Measurements from ENCODE around the gene CECR2. TPM values are rescaled to one million over a fixed set of nuclear protein-coding genes. Genes with fewer than 3 reads are reported as not detected.
A peak's percentile ranks its signal among the peaks of the same experiment; 100 is the strongest.

CECR2 gene
- total RNA-seq, 1 experiment from 2014 or later = 154 TPM

DNA sequence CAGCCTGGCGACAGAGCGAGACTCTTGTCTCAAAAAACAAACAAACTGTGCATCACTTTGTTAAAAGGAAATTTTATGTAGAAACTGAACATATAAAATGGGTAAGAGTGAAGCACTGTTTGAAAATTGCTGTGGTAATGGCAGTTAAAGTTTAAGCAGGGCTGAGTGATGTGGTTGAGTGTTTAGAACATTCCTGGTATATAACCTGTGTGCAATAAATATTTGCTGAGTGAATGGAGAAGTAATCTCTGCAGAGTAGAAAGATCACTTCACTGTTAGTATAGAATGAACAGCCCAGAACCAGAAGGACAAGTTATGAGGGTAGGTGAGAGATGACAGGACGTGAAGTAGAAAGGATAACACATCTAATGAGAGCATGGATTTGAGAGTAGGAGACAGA, 27.3 kb downstream of the CECR2 start:
- H2BK12ac ChIP-seq (ENCODE audit: insufficient read length, low read depth, low read length) = no peak overlapping the region
- H4K8ac ChIP-seq (replicated peaks; ENCODE audit: insufficient read length, low read depth, low read length) = no peak overlapping the region
- Mint-ChIP-seq H3K36me3 (ENCODE audit: insufficient read depth in 1 of 3, low read depth in 3 of 3) (peaks cover 1 to 11% (median 9%) of the 10 kb centered on the region in 3 experiments; a peak in 6 of 7 replicates), H3K27ac (peak overlapping the region in 1 of 3 experiments; percentile 7; a peak in 1 of 7 replicates), H3K9me3 (no peaks in the 10 kb centered on the region), H3K27me3 (ENCODE audit: low read depth) (no peaks in the 10 kb centered on the region), H3K4me1 (peaks cover 31% of the 10 kb centered on the region in 2 experiments), H3K4me3 (no peak overlapping the region)
- no peaks in the 10 kb centered on the region for H3K9me3 ChIP-seq (ENCODE audit: control insufficient read depth, low read depth, low read length)
- H3K23ac ChIP-seq (ENCODE audit: insufficient read length, low read depth, low read length) = no peak overlapping the region
- peaks cover 6% of the 10 kb centered on the region; the same call in 1 of the 2 replicates for H3K4me1 ChIP-seq (ENCODE audit: insufficient read depth, low read length)
- H2AK5ac ChIP-seq (ENCODE audit: insufficient read length, low read length) = no peak overlapping the region
- no peak overlapping the region for H2BK120ac ChIP-seq (ENCODE audit: low read depth, low read length, poor library complexity, severe bottlenecking)
- no peak overlapping the region for H4K5ac ChIP-seq (ENCODE audit: insufficient read length, low read depth, low read length)
- H2AFZ ChIP-seq (ENCODE audit: low read length) = no peak overlapping the region
- H3K18ac ChIP-seq (ENCODE audit: insufficient read length, low read depth, low read length) = no peak overlapping the region
- H2BK5ac ChIP-seq (ENCODE audit: insufficient read length, low read length) = no peak overlapping the region
- TF ChIP-seq, protein P1, sequence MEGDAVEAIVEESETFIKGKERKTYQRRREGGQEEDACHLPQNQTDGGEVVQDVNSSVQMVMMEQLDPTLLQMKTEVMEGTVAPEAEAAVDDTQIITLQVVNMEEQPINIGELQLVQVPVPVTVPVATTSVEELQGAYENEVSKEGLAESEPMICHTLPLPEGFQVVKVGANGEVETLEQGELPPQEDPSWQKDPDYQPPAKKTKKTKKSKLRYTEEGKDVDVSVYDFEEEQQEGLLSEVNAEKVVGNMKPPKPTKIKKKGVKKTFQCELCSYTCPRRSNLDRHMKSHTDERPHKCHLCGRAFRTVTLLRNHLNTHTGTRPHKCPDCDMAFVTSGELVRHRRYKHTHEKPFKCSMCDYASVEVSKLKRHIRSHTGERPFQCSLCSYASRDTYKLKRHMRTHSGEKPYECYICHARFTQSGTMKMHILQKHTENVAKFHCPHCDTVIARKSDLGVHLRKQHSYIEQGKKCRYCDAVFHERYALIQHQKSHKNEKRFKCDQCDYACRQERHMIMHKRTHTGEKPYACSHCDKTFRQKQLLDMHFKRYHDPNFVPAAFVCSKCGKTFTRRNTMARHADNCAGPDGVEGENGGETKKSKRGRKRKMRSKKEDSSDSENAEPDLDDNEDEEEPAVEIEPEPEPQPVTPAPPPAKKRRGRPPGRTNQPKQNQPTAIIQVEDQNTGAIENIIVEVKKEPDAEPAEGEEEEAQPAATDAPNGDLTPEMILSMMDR (conservative IDR thresholded peaks at IDR 0.05) = no peak
- no peaks in the 10 kb centered on the region for H4K20me1 ChIP-seq (ENCODE audit: control insufficient read depth, insufficient read depth, insufficient read length)
- no peak overlapping the region for H3T11ph ChIP-seq (ENCODE audit: low read length)
- no peak overlapping the region for H4K91ac ChIP-seq (ENCODE audit: insufficient read length, low read depth, low read length)
- no CpG with 5 or more reads among the region's 3 CpGs for WGBS (ENCODE audit: extremely low coverage, insufficient read length, low lambda C conversion rate)
- no peak overlapping the region for H3K4me2 ChIP-seq (ENCODE audit: insufficient read depth, insufficient read length, low read length)
- no peak overlapping the region for H2BK20ac ChIP-seq (ENCODE audit: low read depth, low read length, poor library complexity, severe bottlenecking)
- H3K56ac ChIP-seq (ENCODE audit: insufficient read length, low read depth, low read length) = no peak overlapping the region
- H3K79me1 ChIP-seq (ENCODE audit: insufficient read depth, low read depth, low read length, poor library complexity, severe bottlenecking) = no peaks in the 10 kb centered on the region
- DNase-seq = no peak
- no peak overlapping the region for H3K27ac ChIP-seq (ENCODE audit: insufficient read length, low read depth, low read length)
- no peak overlapping the region for H3K14ac ChIP-seq (ENCODE audit: insufficient read depth, low read length)
- peaks cover 75% of the 10 kb centered on the region for H3K79me2 ChIP-seq (ENCODE audit: insufficient read depth, low read length)
- H3K23me2 ChIP-seq (ENCODE audit: insufficient read length, low read depth, low read length, poor library complexity, severe bottlenecking) = no peaks in the 10 kb centered on the region
- H3K27me3 ChIP-seq (ENCODE audit: insufficient read depth, low read length) = no peaks in the 10 kb centered on the region
- no peak overlapping the region for H3K4ac ChIP-seq (ENCODE audit: low read depth, low read length)
- H3K9ac ChIP-seq (ENCODE audit: extremely low read depth, insufficient read length, low read length) = no peak overlapping the region
- no peak overlapping the region for H2BK15ac ChIP-seq (ENCODE audit: low read depth, low read length)
